BJ (cell line): ENCODE data around the gene ACLY. TPM values are rescaled to one million over a fixed set of nuclear protein-coding genes. Genes with fewer than 3 reads are reported as not detected.
"Not testable (repeated sequence)": the region's sequence is repeated elsewhere in the genome, so short reads cannot be mapped to it uniquely, and the experiment has no call there.

Experiments used
- CTCF ChIA-PET: fragments of 350-600 bp; formaldehyde crosslinking; extraction: SDS; loops from one replicate; lab custom pipeline; 2021; ENCODE audit warnings: antibody characterized with exemption, inconsistent platforms; lab: Yijun Ruan, JAX
- POLR2A ChIA-PET: fragments of 300-600 bp; sonication (Branson Sonifier 250); formaldehyde crosslinking; extraction: SDS; loops from one replicate; lab custom pipeline; 2021; ENCODE audit warnings: antibody characterized with exemption; lab: Charles Lee
- DNase-seq: peaks from one replicate; pipeline ENCODE4 v3.0.0-alpha.2; 2011; ENCODE audit warnings: low read depth
- H3K27me3 ChIP-seq: 2 replicates; pipeline ENCODE4 v1.6.0; 2011; ENCODE audit warnings: low read length; ENCODE audit not compliant: control insufficient read depth, insufficient read depth
- H3K36me3 ChIP-seq: 2 replicates; pipeline ENCODE4 v1.5.1; 2011; ENCODE audit warnings: low read length; ENCODE audit not compliant: control insufficient read depth, insufficient read depth
- H3K4me3 ChIP-seq: 2 replicates; pipeline ENCODE4 v1.5.1; 2011; ENCODE audit warnings: low read depth, mild to moderate bottlenecking, control low read depth, low read length
- CTCF ChIP-seq: IDR thresholded peaks from 2 replicates; pipeline ENCODE4 v1.5.1; 2011; ENCODE audit warnings: low read depth, mild to moderate bottlenecking, control low read depth, inconsistent platforms, low read length, moderate library complexity; ENCODE audit not compliant: insufficient read depth
- polyA plus RNA-seq: library from polyadenylated mRNA; depleted of rRNA; stranded (reverse); fragments of >200 nt; gene quantifications from 2 replicates; pipeline ENCODE4 v1.2.3, GENCODE V29; 2011

The ACLY gene
- polyA plus RNA-seq, 1 experiment: 170 TPM

- TF ChIP-seq CTCF: no peak
- Histone ChIP-seq H3K4me3 (no peak overlapping the region), H3K36me3 (peaks cover 2% of the 10 kb centered on the region; the same call in 1 of the 2 replicates), H3K27me3 (no peaks in the 10 kb centered on the region)
- CTCF ChIA-PET: interaction anchor here (1.2 to 1.5 kb wide), 2 partner anchors 9 to 21 kb away, joined by 3 to 4 read pairs; partner anchors contain the start of gene ODAD4
- POLR2A ChIA-PET: interaction anchor here (0.8 kb wide), 1 partner anchor 8 kb away, joined by 3 read pairs; the partner anchor contains the start of gene ODAD4
- no peak for DNase-seq
Measured at GRCh38 chr17:41939044-41939692, 20.4 kb upstream of the ACLY start.

- ChIA-PET POLR2A (no interaction called here), CTCF (interaction anchor here (0.6 to 1.5 kb wide), 2 partner anchors 8 to 80 kb away, joined by 3 to 4 read pairs; partner anchors contain the start of gene ODAD4)
- peaks cover 2% of the 10 kb centered on the region; the same call in 1 of the 2 replicates for H3K36me3 ChIP-seq
- no peak for DNase-seq
- no peak overlapping the region for H3K4me3 ChIP-seq
- H3K27me3 ChIP-seq: no peaks in the 10 kb centered on the region
- TF ChIP-seq CTCF: no peak
Measured at GRCh38 chr17:41937970-41938954, 19.5 kb upstream of the ACLY start.

DNA sequence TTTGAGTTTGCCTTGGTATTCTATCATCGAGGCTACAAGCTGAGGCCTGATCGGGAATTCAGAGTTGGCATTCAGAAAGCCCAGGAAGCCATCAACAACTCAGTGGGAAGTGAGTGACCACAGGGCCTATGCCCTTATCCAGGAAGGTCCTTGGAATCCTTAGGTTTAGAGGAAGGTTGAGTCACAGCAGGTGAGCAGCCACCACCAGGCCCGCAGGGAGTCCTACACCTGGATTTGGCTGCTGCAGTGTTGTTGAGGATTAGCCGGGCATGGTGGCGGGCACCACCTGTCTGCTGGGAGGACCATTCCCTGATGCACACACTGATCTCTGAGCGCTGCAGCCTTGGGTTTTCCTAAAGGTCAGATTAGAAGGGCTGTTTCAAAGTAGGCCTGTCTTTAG, 16.9 kb upstream of the ACLY start:
- no peak overlapping the region for H3K4me3 ChIP-seq
- peaks cover 2% of the 10 kb centered on the region; the same call in 1 of the 2 replicates for H3K36me3 ChIP-seq
- ChIA-PET CTCF (no interaction called here), POLR2A (no interaction called here)
- TF ChIP-seq CTCF: no peak
- DNase-seq: no peak
- no peaks in the 10 kb centered on the region for H3K27me3 ChIP-seq

DNA sequence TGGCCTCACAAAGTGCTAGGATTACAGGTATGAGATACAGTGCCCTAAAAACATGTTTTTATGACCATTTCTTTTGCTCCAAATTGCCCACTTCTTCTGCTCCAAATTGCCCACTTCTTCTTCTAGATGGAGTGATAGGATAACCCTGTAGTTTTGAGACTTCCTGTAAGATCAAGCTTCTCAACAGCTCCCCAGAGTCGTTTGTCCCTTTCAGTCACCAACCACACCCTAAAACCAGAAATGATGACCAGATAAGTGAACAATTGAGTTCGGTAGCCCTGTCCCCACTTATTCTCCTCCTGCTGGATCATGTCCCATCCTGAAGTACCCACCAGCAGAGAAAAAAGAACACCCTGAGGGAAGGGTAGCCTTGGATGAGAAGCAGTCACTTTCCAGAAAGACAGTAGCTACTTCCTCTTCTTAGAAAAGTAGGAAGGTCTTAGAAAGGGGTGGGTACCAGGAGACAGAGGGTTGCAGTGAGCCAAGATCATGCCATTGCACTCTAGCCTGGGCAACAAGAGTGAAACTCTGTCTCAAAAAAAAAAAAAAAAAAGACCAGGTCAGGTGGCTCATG, 14.2 kb upstream of the ACLY start:
- H3K4me3 ChIP-seq: no peak overlapping the region
- no peak for DNase-seq
- peaks cover 2% of the 10 kb centered on the region; the same call in 1 of the 2 replicates for H3K36me3 ChIP-seq
- no peak for TF ChIP-seq CTCF
- no peaks in the 10 kb centered on the region for H3K27me3 ChIP-seq
- ChIA-PET CTCF (interaction anchor here (1.0 kb wide), 1 partner anchor 249 kb away, joined by 3 read pairs; the partner anchor contains the start of gene KCNH4), POLR2A (interaction anchor here (0.6 kb wide), 2 partner anchors 17 to 33 kb away, joined by 4 to 16 read pairs; no protein-coding TSS in a partner anchor)

GRCh38 chr17:41931715-41932114, 13.0 kb upstream of the ACLY start:
- H3K4me3 ChIP-seq, DNase-seq, H3K27me3 ChIP-seq, H3K36me3 ChIP-seq, POLR2A ChIA-PET: not testable (repeated sequence)
- CTCF ChIA-PET: interaction anchor here (1.0 kb wide), 1 partner anchor 250 kb away, joined by 3 read pairs; the partner anchor contains the start of gene KCNH4

DNA sequence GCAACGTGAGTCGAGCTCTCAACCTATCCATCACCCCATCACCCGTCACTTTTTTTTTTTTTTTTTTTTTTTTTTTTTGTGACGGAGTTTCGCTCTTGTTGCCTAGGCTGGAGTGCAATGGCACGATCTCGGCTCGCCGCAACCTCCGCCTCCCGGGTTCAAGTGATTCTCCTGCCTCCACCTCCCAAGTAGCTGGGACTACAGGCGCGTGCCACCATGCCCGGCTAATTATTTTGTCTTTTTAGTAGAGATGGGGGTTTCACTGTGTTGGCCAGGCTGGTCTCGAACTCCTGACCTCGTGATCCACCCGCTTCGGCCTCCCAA, 12.0 kb upstream of the ACLY start:
- H3K36me3 ChIP-seq, DNase-seq, H3K27me3 ChIP-seq: not testable (repeated sequence)
- ChIA-PET CTCF (interaction anchor here (0.5 to 1.0 kb wide), 4 partner anchors 14 to 64 kb away, joined by 3 read pairs; no protein-coding TSS in a partner anchor), POLR2A (interaction anchor here (0.6 to 1.4 kb wide), 3 partner anchors 9 to 36 kb away, joined by 3 read pairs; partner anchors contain the start of gene CNP)
- H3K4me3 ChIP-seq: peak overlapping the region; percentile 51
